K562 (cell line): ENCODE results near the gene ENTPD8. TPM values are rescaled to one million over a fixed set of nuclear protein-coding genes. Genes with fewer than 3 reads are reported as not detected.

Source experiments
- ATF1 ChIP-seq, 2 experiments: fragments of 450-650 bp in 1 of 2; IDR thresholded peaks; 2 replicates each; pipeline ENCODE4 v1.6.1; 2016; ENCODE audit warnings: missing compliant biosample characterization in 1 of 2, missing genetic modification characterization in 1 of 2
- CBX2 ChIP-seq: fragments of 200-600 bp; sonication (generic); IDR thresholded peaks from one replicate; pipeline ENCODE4 v1.6.1; 2012; ENCODE audit warnings: mild to moderate bottlenecking, low read length, inconsistent platforms; ENCODE audit not compliant: insufficient read depth, poor library complexity, severe bottlenecking
- CHCHD3 ChIP-seq: fragments of 250-450 bp; sonication (Bioruptor Pico); IDR thresholded peaks from 2 replicates; pipeline ENCODE4 v2.1.2; 2022; ENCODE audit warnings: mild to moderate bottlenecking
- CREB5 ChIP-seq: fragments of 250-450 bp; sonication (Bioruptor Pico); IDR thresholded peaks from 2 replicates; pipeline ENCODE4 v1.5.0; 2020; ENCODE audit warnings: mild to moderate bottlenecking
- DDX20 ChIP-seq: fragments of 450-650 bp; IDR thresholded peaks from 2 replicates; pipeline ENCODE4 v1.6.1; 2016; ENCODE audit warnings: missing genetic modification characterization, low read depth, mild to moderate bottlenecking, missing compliant biosample characterization, moderate library complexity
- ELK1 ChIP-seq: sonication (generic); formaldehyde crosslinking; IDR thresholded peaks from 2 replicates; pipeline ENCODE4 v1.8.1; 2022; ENCODE audit warnings: missing genetic modification reagents
- FOXK2 ChIP-seq, 2 experiments: fragments of 450-650 bp; IDR thresholded peaks in 1 of 2; conservative IDR thresholded peaks in 1 of 2; 2 replicates each; pipeline ENCODE4 v1.6.1; 2016; ENCODE audit warnings: low read depth in 2 of 2, mild to moderate bottlenecking in 1 of 2
- HNRNPL ChIP-seq: fragments of 200-400 bp; formaldehyde crosslinking; IDR thresholded peaks from 2 replicates; pipeline ENCODE4 v1.6.1; 2017; ENCODE audit warnings: low read depth, mild to moderate bottlenecking, low read length
- NCOA1 ChIP-seq: fragments of 450-650 bp; IDR thresholded peaks from 2 replicates; pipeline ENCODE4 v1.6.1; 2016; ENCODE audit warnings: low read depth
- POLR2B ChIP-seq: fragments of 450-650 bp; IDR thresholded peaks from 2 replicates; pipeline ENCODE4 v1.6.1; 2018; ENCODE audit warnings: low read depth; ENCODE audit not compliant: partially characterized antibody
- PREB ChIP-seq: sonication (generic); formaldehyde crosslinking; IDR thresholded peaks from 2 replicates; pipeline ENCODE4 v1.8.1; 2023; ENCODE audit warnings: mild to moderate bottlenecking, missing genetic modification reagents
- RBBP5 ChIP-seq: fragments of 200-600 bp; sonication (generic); IDR thresholded peaks from 2 replicates; pipeline ENCODE4 v1.6.1; 2012; ENCODE audit warnings: borderline replicate concordance, mild to moderate bottlenecking, low read length, control low read depth, inconsistent platforms; ENCODE audit not compliant: insufficient read depth, poor library complexity, severe bottlenecking
- SMARCA5 ChIP-seq: fragments of 450-650 bp; IDR thresholded peaks from 2 replicates; pipeline ENCODE4 v1.6.1; 2016
- SMC3 ChIP-seq: conservative IDR thresholded peaks from 2 replicates; pipeline ENCODE4 v1.6.1; 2011; ENCODE audit warnings: low read depth, low read length, improper control_type of control experiment; ENCODE audit not compliant: insufficient read depth
- U2AF1 ChIP-seq: fragments of 200-400 bp; formaldehyde crosslinking; optimal IDR thresholded peaks from 2 replicates; pipeline ENCODE3; 2017; ENCODE audit warnings: mild to moderate bottlenecking, low read depth, low read length, moderate library complexity
- XRCC4 ChIP-seq: IDR thresholded peaks from one replicate; pipeline ENCODE4 v1.6.1; 2011; ENCODE audit not compliant: insufficient read depth, insufficient read length; ENCODE audit errors: extremely low read depth
- ZMIZ1 ChIP-seq, 2 experiments: fragments of 150-350 bp in 1 of 2; IDR thresholded peaks; 2 replicates each; pipeline ENCODE4 v1.6.1; 2012 to 2016; ENCODE audit warnings: low read depth in 2 of 2, low read length in 2 of 2, mild to moderate bottlenecking in 1 of 2, moderate library complexity in 1 of 2
- ZNF121 ChIP-seq: sonication (generic); formaldehyde crosslinking; conservative IDR thresholded peaks from 2 replicates; pipeline ENCODE4 v1.8.0; 2022; ENCODE audit warnings: missing genetic modification reagents
- ZNF41 ChIP-seq: fragments of 250-450 bp; sonication (Bioruptor Pico); conservative IDR thresholded peaks from 2 replicates; pipeline ENCODE4 v1.4.0; 2020; ENCODE audit warnings: mild to moderate bottlenecking
- ZSCAN29 ChIP-seq: fragments of 450-650 bp; IDR thresholded peaks from 2 replicates; pipeline ENCODE4 v1.6.1; 2017
- polyA plus RNA-seq, 8 experiments: library from polyadenylated mRNA; depleted of rRNA in 4 of 8; stranded (reverse) in 5 of 8; unstranded in 3 of 8; fragments of >200 nt; fragmentation: Nextera tagmentation in 2 of 8; fragmentation: Illumina TruSeq in 1 of 8; extraction: Ambion mirVana in 2 of 8; extraction: Trizol in 1 of 8; gene quantifications; 2 replicates each; pipeline versions ENCODE4 v1.2.1 to v1.2.3, GENCODE V29; 2011 to 2014; ENCODE audit warnings: inconsistent platforms in 1 of 8, missing spikeins in 1 of 8
- total RNA-seq, 7 experiments: library from RNA; depleted of rRNA in 6 of 7; stranded (reverse); fragments of >200 nt in 6 of 7; fragmentation: Illumina TruSeq in 2 of 7; extraction: Trizol in 2 of 7; gene quantifications; 2 replicates each; pipeline versions ENCODE4 v1.2.1 to v1.2.3, GENCODE V29; 2011 to 2021; ENCODE audit warnings: low replicate concordance in 1 of 7

ENTPD8 gene
- total and polyA plus RNA-seq, 9 of the 15 experiments (the other 6 are each of a cell fraction or from before 2014, with no cell fraction given), result 0.06 to 0.27 (median 0.19) TPM; not detected in 5

- TF ChIP-seq ZMIZ1 (IDR thresholded peaks at IDR 0.05; ENCODE audit: low read depth in 2 of 2, low read length in 2 of 2) (no peak), CHCHD3 (CRISPR knock-in tag) (no peak), CBX2 (no peak), NCOA1 (no peak), PREB (CRISPR knock-in tag) (no peak), DDX20 (tag) (no peak), POLR2B (no peak), U2AF1 (no peak), ZNF41 (no peak), ZSCAN29 (no peak), SMC3 (no peak), SMARCA5 (no peak), HNRNPL (no peak), ZNF121 (no peak), ATF1 (CRISPR knock-in tag; IDR thresholded peaks at IDR 0.05) (peak; percentile 72), ATF1 (tag; IDR thresholded peaks at IDR 0.05) (peak; percentile 99), FOXK2 (conservative IDR thresholded peaks at IDR 0.05 in 1 of 2, IDR thresholded peaks at IDR 0.05 in 1 of 2; ENCODE audit: low read depth in 2 of 2) (no peak), XRCC4 (no peak), ELK1 (CRISPR knock-in tag) (no peak), RBBP5 (no peak), CREB5 (CRISPR knock-in tag) (no peak)
These were observed 18.0 kb upstream of the ENTPD8 start, which contains the start of gene NSMF (continued) for GRCh38 chr9:137459152-137459600.
